Muscle of leg (tissue), 11 donors: Measurements from ENCODE around the gene ZCCHC8. TPM values are rescaled to one million over a fixed set of nuclear protein-coding genes. Genes with fewer than 3 reads are reported as not detected.
"Not testable (repeated sequence)": the region's sequence is repeated elsewhere in the genome, so short reads cannot be mapped to it uniquely, and the experiment has no call there.

Experiments used
- DNase-seq: peaks from one replicate; pipeline ENCODE4 v3.0.0; 2013
- H3K27ac ChIP-seq: one replicate; pipeline ENCODE4 v1.5.1; 2013; ENCODE audit warnings: mild to moderate bottlenecking, low read length, control low read depth
- H3K27me3 ChIP-seq: one replicate; pipeline ENCODE4 v1.6.1; 2013; ENCODE audit warnings: low read length; ENCODE audit not compliant: control insufficient read depth, insufficient read depth
- H3K36me3 ChIP-seq: one replicate; pipeline ENCODE4 v1.6.1; 2013; ENCODE audit warnings: low read length; ENCODE audit not compliant: control insufficient read depth, insufficient read depth
- H3K4me1 ChIP-seq: one replicate; pipeline ENCODE4 v1.6.1; 2013; ENCODE audit warnings: low read length; ENCODE audit not compliant: control insufficient read depth, insufficient read depth
- H3K4me3 ChIP-seq: one replicate; pipeline ENCODE4 v1.5.1; 2013; ENCODE audit warnings: low read length, control low read depth
- H3K9me3 ChIP-seq: replicated peaks from 2 replicates; pipeline ENCODE4 v1.6.1; 2013; ENCODE audit warnings: low read depth, low read length; ENCODE audit not compliant: control insufficient read depth
- WGBS: methylation state at CpG from one replicate; pipeline ENCODE4 v1.1.5; 2013; ENCODE audit warnings: missing lambda C conversion rate; ENCODE audit not compliant: insufficient coverage; 5-methylcytosine and 5-hydroxymethylcytosine counted together
- polyA plus RNA-seq, 8 donors: library from polyadenylated mRNA; unstranded; fragments of 120-200 nt; gene quantifications; one replicate each; pipeline versions ENCODE4 v1.2.1 to v1.2.3, GENCODE V29; 2013; ENCODE audit warnings: inconsistent platforms in 1 of 8, low replicate concordance in 1 of 8; ENCODE audit not compliant: insufficient read length in 8 of 8, insufficient read depth in 1 of 8
- total RNA-seq: library from RNA; stranded (reverse); fragments of 120-200 nt; gene quantifications from one replicate; pipeline ENCODE4 v1.2.4, GENCODE V29; 2013

ZCCHC8 gene
- total and polyA plus RNA-seq, 9 donors, result 20.7 to 28.0 (median 22.1) TPM

GRCh38 chr12:122495258-122495657, 5.5 kb downstream of the ZCCHC8 start:
- Histone ChIP-seq H3K4me3 (no peak overlapping the region), H3K4me1 (peaks cover 7% of the 10 kb centered on the region), H3K36me3 (peaks cover 33% of the 10 kb centered on the region), H3K9me3 (no peaks in the 10 kb centered on the region), H3K27ac (no peak overlapping the region), H3K27me3 (no peaks in the 10 kb centered on the region)
- WGBS, result 96% methylated on average over 4 of the region's 7 CpGs
- no peak for DNase-seq

- H3K4me1 ChIP-seq, H3K4me3 ChIP-seq, H3K27ac ChIP-seq, H3K9me3 ChIP-seq, H3K27me3 ChIP-seq, DNase-seq: not testable (repeated sequence)
- WGBS, result no CpG with 5 or more reads among the region's 6 CpGs
- H3K36me3 ChIP-seq, result peaks cover 43% of the 10 kb centered on the region
These were observed 7.5 kb downstream of the ZCCHC8 start for GRCh38 chr12:122493222-122493621.

GRCh38 chr12:122491991-122492390, 8.7 kb downstream of the ZCCHC8 start:
- 100% methylated on average over 1 of the region's 2 CpGs for WGBS
- H3K27me3 ChIP-seq, result no peaks in the 10 kb centered on the region
- H3K4me1 ChIP-seq, result no peaks in the 10 kb centered on the region
- no peaks in the 10 kb centered on the region for H3K9me3 ChIP-seq
- peaks cover 45% of the 10 kb centered on the region for H3K36me3 ChIP-seq
- no peak for DNase-seq
- H3K4me3 ChIP-seq, result no peak overlapping the region
- H3K27ac ChIP-seq, result no peak overlapping the region

GRCh38 chr12:122489038-122489437, 11.7 kb downstream of the ZCCHC8 start:
- DNase-seq, result no peak
- Histone ChIP-seq H3K36me3 (peaks cover 56% of the 10 kb centered on the region), H3K4me3 (no peak overlapping the region), H3K4me1 (no peaks in the 10 kb centered on the region), H3K9me3 (no peaks in the 10 kb centered on the region), H3K27me3 (no peaks in the 10 kb centered on the region), H3K27ac (no peak overlapping the region)
- no CpG with 5 or more reads among the region's 2 CpGs for WGBS

GRCh38 chr12:122487807-122488206, 12.9 kb downstream of the ZCCHC8 start:
- H3K4me1 ChIP-seq, H3K27ac ChIP-seq, H3K27me3 ChIP-seq, DNase-seq, H3K9me3 ChIP-seq, H3K4me3 ChIP-seq: not testable (repeated sequence)
- 90% methylated on average over 2 of the region's 3 CpGs for WGBS
- H3K36me3 ChIP-seq, result peaks cover 54% of the 10 kb centered on the region

- Histone ChIP-seq H3K36me3 (peaks cover 47% of the 10 kb centered on the region), H3K4me3 (no peak overlapping the region), H3K9me3 (no peaks in the 10 kb centered on the region), H3K27ac (no peak overlapping the region), H3K4me1 (no peaks in the 10 kb centered on the region), H3K27me3 (no peaks in the 10 kb centered on the region)
- 98% methylated on average over 6 of the region's 7 CpGs for WGBS
- DNase-seq, result no peak
These were observed 13.8 kb downstream of the ZCCHC8 start for GRCh38 chr12:122486805-122487426.

GRCh38 chr12:122486360-122486759, 14.4 kb downstream of the ZCCHC8 start:
- not testable (repeated sequence) for H3K27me3 ChIP-seq, DNase-seq, H3K4me3 ChIP-seq, H3K4me1 ChIP-seq, H3K9me3 ChIP-seq, H3K27ac ChIP-seq
- H3K36me3 ChIP-seq, result peaks cover 47% of the 10 kb centered on the region
- WGBS, result 94% methylated on average over 3 of the region's 6 CpGs

- H3K36me3 ChIP-seq, result peaks cover 48% of the 10 kb centered on the region
- WGBS, result 100% methylated on average over 1 of the region's 1 CpG
- H3K9me3 ChIP-seq, result not testable (repeated sequence)
These were observed 16.3 kb downstream of the ZCCHC8 start for GRCh38 chr12:122484385-122484784.

GRCh38 chr12:122483969-122484368, 16.8 kb downstream of the ZCCHC8 start:
- 100% methylated on average over 2 of the region's 5 CpGs for WGBS
- no peaks in the 10 kb centered on the region for H3K27me3 ChIP-seq
- DNase-seq, result no peak
- H3K36me3 ChIP-seq, result peaks cover 46% of the 10 kb centered on the region
- no peaks in the 10 kb centered on the region for H3K4me1 ChIP-seq
- no peaks in the 10 kb centered on the region for H3K9me3 ChIP-seq
- H3K4me3 ChIP-seq, result no peak overlapping the region
- no peak overlapping the region for H3K27ac ChIP-seq

More at GRCh38 chr12:122484385-122484784, 16.3 kb downstream of the ZCCHC8 start:
- H3K4me1 ChIP-seq, H3K4me3 ChIP-seq, H3K27me3 ChIP-seq, H3K27ac ChIP-seq, DNase-seq: not testable (repeated sequence)

- H3K36me3 ChIP-seq, result peaks cover 41% of the 10 kb centered on the region
- no peak overlapping the region for H3K27ac ChIP-seq
- no peaks in the 10 kb centered on the region for H3K4me1 ChIP-seq
- DNase-seq, result no peak
- WGBS, result no CpG with 5 or more reads among the region's 6 CpGs
- no peak overlapping the region for H3K4me3 ChIP-seq
- no peaks in the 10 kb centered on the region for H3K9me3 ChIP-seq
- H3K27me3 ChIP-seq, result no peaks in the 10 kb centered on the region
These were observed 18.9 kb downstream of the ZCCHC8 start for GRCh38 chr12:122481861-122482260.

- Histone ChIP-seq H3K36me3 (peaks cover 40% of the 10 kb centered on the region), H3K27ac (no peak overlapping the region), H3K27me3 (no peaks in the 10 kb centered on the region), H3K4me1 (no peaks in the 10 kb centered on the region), H3K9me3 (no peaks in the 10 kb centered on the region), H3K4me3 (no peak overlapping the region)
- 100% methylated on average over 1 of the region's 8 CpGs for WGBS
- no peak for DNase-seq
These were observed 20.0 kb downstream of the ZCCHC8 start for GRCh38 chr12:122480753-122481152.
